ENCODE measurements around the gene C19orf81.

C19orf81 gene

DNA sequence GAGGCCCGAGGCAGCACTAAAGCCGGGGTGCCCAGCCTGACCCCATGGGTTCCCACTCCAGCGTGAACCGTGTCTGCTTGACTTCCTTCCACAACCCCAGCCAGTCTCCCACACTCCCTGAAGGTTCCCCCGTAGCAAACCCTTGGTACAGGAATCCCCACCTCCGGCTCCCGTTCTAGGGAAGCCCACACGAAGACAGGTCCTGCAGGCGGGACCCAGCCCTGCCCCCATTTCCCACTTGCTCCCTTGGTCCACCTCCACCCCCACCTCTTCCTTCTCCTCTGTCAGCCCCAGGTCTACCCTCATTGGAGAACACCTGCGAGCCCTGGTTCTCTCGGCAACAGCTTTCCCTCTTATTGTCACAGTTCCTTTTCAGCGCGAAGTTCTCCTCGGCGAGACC, 23.9 kb downstream of the C19orf81 start:
- Histone ChIP-seq H3K27ac (ENCODE audit: low read length) (no peak overlapping the region), H3K4me3 (ENCODE audit: low read length) (no peak overlapping the region), H3K9ac (ENCODE audit: low read depth, low read length) (no peak overlapping the region), H3K4me1 (ENCODE audit: insufficient read depth, low read length) (no peaks in the 10 kb centered on the region), H3K27me3 (ENCODE audit: insufficient read depth, low read length) (peaks cover 46% of the 10 kb centered on the region), H3K36me3 (ENCODE audit: insufficient read depth, low read depth, low read length) (no peaks in the 10 kb centered on the region), H3K9me3 (ENCODE audit: insufficient read depth, low read depth, low read length) (peaks cover 27% of the 10 kb centered on the region)

DNA sequence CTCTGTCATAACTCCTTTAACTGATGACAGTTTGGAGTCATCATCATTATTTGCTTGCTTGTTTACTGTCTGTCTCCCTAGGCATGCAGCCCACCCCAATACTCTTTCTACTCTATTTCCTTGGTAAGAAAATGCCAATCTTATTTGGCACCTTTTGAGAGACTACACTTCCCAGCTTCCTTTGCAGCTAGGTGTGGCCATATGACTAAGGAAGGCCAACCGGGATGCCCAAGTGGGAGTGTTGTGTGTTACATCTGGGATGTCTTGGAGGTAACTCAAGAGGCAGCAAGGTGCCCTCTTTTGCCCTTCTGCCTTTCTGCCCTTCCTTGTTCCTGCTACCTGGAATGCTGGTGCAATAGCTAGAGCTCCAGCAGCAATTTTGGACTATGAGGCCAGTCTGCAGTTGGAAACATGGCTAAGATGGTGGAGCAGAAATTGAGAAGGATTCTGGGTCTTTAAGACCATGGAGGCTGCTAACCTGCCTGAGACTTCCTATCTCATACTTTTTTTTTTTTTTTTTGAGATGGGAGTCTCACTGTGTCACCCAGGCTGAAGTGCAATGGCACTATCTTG, 27.5 kb downstream of the C19orf81 start:
- Histone ChIP-seq H3K9ac (ENCODE audit: low read depth, low read length) (no peak overlapping the region), H3K27ac (ENCODE audit: low read length) (no peak overlapping the region), H3K27me3 (ENCODE audit: insufficient read depth, low read length) (peaks cover 48% of the 10 kb centered on the region), H3K36me3 (ENCODE audit: insufficient read depth, low read depth, low read length) (no peaks in the 10 kb centered on the region), H3K9me3 (ENCODE audit: insufficient read depth, low read depth, low read length) (peaks cover 35% of the 10 kb centered on the region), H3K4me1 (ENCODE audit: insufficient read depth, low read length) (no peaks in the 10 kb centered on the region), H3K4me3 (ENCODE audit: low read length) (no peak overlapping the region)

DNA sequence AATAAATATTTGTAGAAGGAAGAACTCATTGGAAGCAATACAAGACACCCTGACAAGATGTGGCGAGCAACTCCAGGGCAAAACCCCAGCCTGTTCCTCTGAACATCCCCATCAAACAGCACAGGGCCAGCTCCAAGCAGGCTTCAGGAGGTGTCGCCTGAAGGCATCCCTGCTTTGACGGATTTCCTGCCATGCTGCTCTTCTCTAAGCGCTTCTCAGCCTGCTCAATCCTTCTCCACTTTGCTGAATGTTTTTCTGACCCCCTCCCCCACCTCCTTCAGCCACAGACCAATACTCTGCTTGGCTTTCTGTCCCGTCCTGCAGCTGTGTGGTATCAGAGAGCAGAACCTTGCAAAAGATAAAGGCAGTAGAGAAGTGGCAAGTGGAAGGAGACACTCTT, 28.4 kb downstream of the C19orf81 start:
- Histone ChIP-seq H3K36me3 (ENCODE audit: insufficient read depth, low read depth, low read length) (no peaks in the 10 kb centered on the region), H3K27me3 (ENCODE audit: insufficient read depth, low read length) (peaks cover 43% of the 10 kb centered on the region), H3K9ac (ENCODE audit: low read depth, low read length) (no peak overlapping the region), H3K4me1 (ENCODE audit: insufficient read depth, low read length) (no peaks in the 10 kb centered on the region), H3K4me3 (ENCODE audit: low read length) (peak overlapping the region; percentile 37; the same call in 1 of the 2 replicates), H3K27ac (ENCODE audit: low read length) (no peak overlapping the region), H3K9me3 (ENCODE audit: insufficient read depth, low read depth, low read length) (peaks cover 38% of the 10 kb centered on the region)

- peaks cover 39% of the 10 kb centered on the region for H3K27me3 ChIP-seq (ENCODE audit: insufficient read depth, low read length)
- H3K4me3 ChIP-seq (ENCODE audit: low read length): no peak overlapping the region
- H3K36me3 ChIP-seq (ENCODE audit: insufficient read depth, low read depth, low read length): no peaks in the 10 kb centered on the region
These were observed 29.1 kb downstream of the C19orf81 start for GRCh38 chr19:50678323-50678722.

GRCh38 chr19:50679177-50680125, 30.2 kb downstream of the C19orf81 start:
- Histone ChIP-seq H3K9me3 (ENCODE audit: insufficient read depth, low read depth, low read length) (peaks cover 46% of the 10 kb centered on the region), H3K4me3 (ENCODE audit: low read length) (no peak overlapping the region; the same call in 1 of the 2 replicates), H3K9ac (ENCODE audit: low read depth, low read length) (no peak overlapping the region), H3K4me1 (ENCODE audit: insufficient read depth, low read length) (no peaks in the 10 kb centered on the region), H3K36me3 (ENCODE audit: insufficient read depth, low read depth, low read length) (no peaks in the 10 kb centered on the region), H3K27me3 (ENCODE audit: insufficient read depth, low read length) (peaks cover 44% of the 10 kb centered on the region), H3K27ac (ENCODE audit: low read length) (no peak overlapping the region)

More at GRCh38 chr19:50678323-50678722, 29.1 kb downstream of the C19orf81 start:
- Histone ChIP-seq H3K9me3 (ENCODE audit: insufficient read depth, low read depth, low read length) (peaks cover 38% of the 10 kb centered on the region), H3K9ac (ENCODE audit: low read depth, low read length) (no peak overlapping the region), H3K27ac (ENCODE audit: low read length) (no peak overlapping the region), H3K4me1 (ENCODE audit: insufficient read depth, low read length) (no peaks in the 10 kb centered on the region)

DNA sequence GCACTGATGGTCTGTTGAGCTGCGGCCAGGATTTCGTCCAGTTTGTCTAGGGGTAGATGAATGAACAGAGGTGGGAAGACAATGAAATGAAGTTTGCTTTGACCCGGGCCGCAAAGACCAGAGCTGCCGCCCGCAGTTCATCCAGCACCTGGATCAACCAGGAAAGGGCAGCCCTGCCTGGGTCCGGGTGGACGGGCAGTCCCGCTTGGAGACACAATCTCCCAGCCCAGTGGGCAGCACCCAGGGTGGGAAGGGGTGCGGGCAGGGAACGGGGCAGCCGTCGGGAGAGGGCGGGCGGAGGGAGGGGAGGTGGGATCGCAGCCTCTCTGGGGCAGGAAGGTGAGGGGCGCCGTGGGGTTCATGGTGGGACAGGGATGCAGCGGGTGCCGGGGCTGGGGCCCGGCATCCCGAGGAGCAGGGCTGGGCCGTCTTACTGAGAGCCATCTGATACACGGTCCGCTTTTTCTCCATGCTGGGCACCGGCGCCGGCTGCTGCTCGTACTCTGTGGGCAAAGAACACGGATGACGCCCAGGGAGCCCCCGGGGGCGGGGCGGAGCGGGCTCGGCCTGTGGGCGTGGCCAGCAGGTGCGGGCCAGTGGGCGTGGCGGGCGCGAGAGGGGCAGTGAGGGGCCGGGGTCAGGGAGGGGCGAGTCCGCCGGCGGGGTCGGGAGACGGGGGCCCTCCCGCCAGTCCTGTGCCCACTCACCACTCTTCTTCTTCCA, 37.2 kb downstream of the C19orf81 start:
- no peaks in the 10 kb centered on the region for H3K36me3 ChIP-seq (ENCODE audit: insufficient read depth, low read depth, low read length)
- peaks cover 72% of the 10 kb centered on the region for H3K27me3 ChIP-seq (ENCODE audit: insufficient read depth, low read length)
- H3K27ac ChIP-seq (ENCODE audit: low read length): no peak overlapping the region
- no peak overlapping the region for H3K9ac ChIP-seq (ENCODE audit: low read depth, low read length)
- peaks cover 47% of the 10 kb centered on the region for H3K9me3 ChIP-seq (ENCODE audit: insufficient read depth, low read depth, low read length)
- no peaks in the 10 kb centered on the region for H3K4me1 ChIP-seq (ENCODE audit: insufficient read depth, low read length)
- peak overlapping the region; percentile 22; the same call in 1 of the 2 replicates for H3K4me3 ChIP-seq (ENCODE audit: low read length)

GRCh38 chr19:50688766-50689165, 39.5 kb downstream of the C19orf81 start:
- Histone ChIP-seq H3K9me3 (ENCODE audit: insufficient read depth, low read depth, low read length) (peaks cover 35% of the 10 kb centered on the region), H3K9ac (ENCODE audit: low read depth, low read length) (no peak overlapping the region), H3K36me3 (ENCODE audit: insufficient read depth, low read depth, low read length) (no peaks in the 10 kb centered on the region), H3K4me3 (ENCODE audit: low read length) (no peak overlapping the region), H3K27ac (ENCODE audit: low read length) (no peak overlapping the region), H3K4me1 (ENCODE audit: insufficient read depth, low read length) (no peaks in the 10 kb centered on the region), H3K27me3 (ENCODE audit: insufficient read depth, low read length) (peaks cover 85% of the 10 kb centered on the region)

- Histone ChIP-seq H3K27me3 (ENCODE audit: insufficient read depth, low read length) (peaks cover 81% of the 10 kb centered on the region), H3K4me1 (ENCODE audit: insufficient read depth, low read length) (no peaks in the 10 kb centered on the region), H3K9me3 (ENCODE audit: insufficient read depth, low read depth, low read length) (peaks cover 23% of the 10 kb centered on the region), H3K27ac (ENCODE audit: low read length) (no peak overlapping the region), H3K4me3 (ENCODE audit: low read length) (no peak overlapping the region), H3K36me3 (ENCODE audit: insufficient read depth, low read depth, low read length) (no peaks in the 10 kb centered on the region), H3K9ac (ENCODE audit: low read depth, low read length) (no peak overlapping the region)
These were observed 41.2 kb downstream of the C19orf81 start for GRCh38 chr19:50690439-50690838.

- Histone ChIP-seq H3K27ac (ENCODE audit: low read length) (no peak overlapping the region), H3K36me3 (ENCODE audit: insufficient read depth, low read depth, low read length) (no peaks in the 10 kb centered on the region), H3K9me3 (ENCODE audit: insufficient read depth, low read depth, low read length) (peaks cover 15% of the 10 kb centered on the region), H3K27me3 (ENCODE audit: insufficient read depth, low read length) (peaks cover 83% of the 10 kb centered on the region), H3K4me3 (ENCODE audit: low read length) (peak overlapping the region; percentile 33; the same call in 1 of the 2 replicates), H3K9ac (ENCODE audit: low read depth, low read length) (no peak overlapping the region), H3K4me1 (ENCODE audit: insufficient read depth, low read length) (no peaks in the 10 kb centered on the region)
These were observed 44.1 kb downstream of the C19orf81 start for GRCh38 chr19:50693064-50693975.

GRCh38 chr19:50694815-50695145, 45.5 kb downstream of the C19orf81 start:
- Histone ChIP-seq H3K9me3 (ENCODE audit: insufficient read depth, low read depth, low read length) (peaks cover 20% of the 10 kb centered on the region), H3K4me3 (ENCODE audit: low read length) (no peak overlapping the region), H3K4me1 (ENCODE audit: insufficient read depth, low read length) (no peaks in the 10 kb centered on the region), H3K27me3 (ENCODE audit: insufficient read depth, low read length) (peaks cover 91% of the 10 kb centered on the region), H3K36me3 (ENCODE audit: insufficient read depth, low read depth, low read length) (no peaks in the 10 kb centered on the region), H3K27ac (ENCODE audit: low read length) (no peak overlapping the region), H3K9ac (ENCODE audit: low read depth, low read length) (no peak overlapping the region)

All from iPS-20b (cell line).